Myocyte (in vitro differentiated cells): ENCODE results near the gene DOHH. TPM values are rescaled to one million over a fixed set of nuclear protein-coding genes. Genes with fewer than 3 reads are reported as not detected.
"Not testable (repeated sequence)": the region's sequence is repeated elsewhere in the genome, so short reads cannot be mapped to it uniquely, and the experiment has no call there.

ENCODE experiments used
- DNase-seq: peaks from one replicate; pipeline ENCODE4 v3.0.0-alpha.2; 2012; ENCODE audit warnings: low read depth
- total RNA-seq: library from RNA; depleted of rRNA; stranded (reverse); fragments of >200 nt; gene quantifications from 2 replicates; pipeline ENCODE4 v1.2.3, GENCODE V29; 2014

The DOHH gene
- total RNA-seq, 1 donor from 2014 or later, result 24.1 TPM

- no peak for DNase-seq
These were observed 34.1 kb upstream of the DOHH start for GRCh38 chr19:3534375-3535234.

GRCh38 chr19:3533563-3534216, 33.2 kb upstream of the DOHH start:
- no peak for DNase-seq

- no peak for DNase-seq
These were observed 32.6 kb upstream of the DOHH start for GRCh38 chr19:3533033-3533432.

- no peak for DNase-seq
These were observed 31.8 kb upstream of the DOHH start for GRCh38 chr19:3532154-3532786.

GRCh38 chr19:3531716-3532115, 31.2 kb upstream of the DOHH start:
- DNase-seq, result no peak

- no peak for DNase-seq
These were observed 29.9 kb upstream of the DOHH start for GRCh38 chr19:3530389-3530788.

DNA sequence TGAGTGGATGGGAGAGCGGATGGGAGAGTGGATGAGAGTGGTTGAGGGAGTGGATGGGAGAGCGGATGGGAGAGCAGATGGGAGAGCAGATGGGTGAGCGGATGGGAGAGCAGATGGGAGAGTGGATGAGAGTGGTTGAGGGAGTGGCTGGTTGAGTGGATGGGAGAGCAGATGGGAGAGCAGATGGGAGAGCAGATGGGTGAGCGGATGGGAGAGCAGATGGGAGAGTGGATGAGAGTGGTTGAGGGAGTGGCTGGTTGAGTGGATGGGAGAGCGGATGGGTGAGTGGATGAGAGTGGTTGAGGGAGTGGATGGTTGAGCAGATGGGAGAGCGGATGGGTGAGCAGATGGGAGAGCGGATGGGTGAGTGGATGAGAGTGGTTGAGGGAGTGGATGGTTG, 28.8 kb upstream of the DOHH start:
- DNase-seq, result not testable (repeated sequence)

- no peak for DNase-seq
These were observed 28.2 kb upstream of the DOHH start for GRCh38 chr19:3528539-3529211.

GRCh38 chr19:3528080-3528479, 27.6 kb upstream of the DOHH start:
- DNase-seq, result no peak

- no peak for DNase-seq
These were observed 26.9 kb upstream of the DOHH start for GRCh38 chr19:3527238-3527910.

- DNase-seq, result no peak
These were observed 26.2 kb upstream of the DOHH start for GRCh38 chr19:3526507-3527237.

DNA sequence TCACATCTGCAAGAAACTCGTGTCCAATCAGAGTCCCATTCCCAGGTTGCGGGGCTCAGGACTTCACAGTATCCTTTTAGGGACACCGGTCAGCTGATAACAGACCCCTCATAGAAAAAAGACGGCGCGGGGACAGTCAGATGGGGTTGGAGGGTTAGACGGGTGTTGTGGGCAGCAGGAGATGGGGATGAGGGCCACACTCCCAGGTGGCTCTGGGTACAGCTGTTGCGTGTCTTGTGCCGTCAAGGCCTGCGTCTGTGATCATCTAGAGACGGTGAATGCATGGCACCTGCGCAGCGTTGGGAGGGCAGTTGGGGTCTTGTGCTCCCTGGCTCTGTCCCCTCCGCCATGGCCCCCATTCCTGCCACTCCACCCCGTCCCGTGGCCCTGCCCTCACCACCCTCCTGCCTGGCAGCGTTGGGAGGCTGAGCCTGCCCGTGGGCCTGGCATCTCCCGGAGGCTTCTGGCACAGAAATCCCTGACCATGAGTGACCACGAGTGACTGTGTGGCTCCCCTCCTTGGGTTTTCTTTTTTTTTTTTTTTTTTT, 24.5 kb upstream of the DOHH start:
- no peak for DNase-seq

DNA sequence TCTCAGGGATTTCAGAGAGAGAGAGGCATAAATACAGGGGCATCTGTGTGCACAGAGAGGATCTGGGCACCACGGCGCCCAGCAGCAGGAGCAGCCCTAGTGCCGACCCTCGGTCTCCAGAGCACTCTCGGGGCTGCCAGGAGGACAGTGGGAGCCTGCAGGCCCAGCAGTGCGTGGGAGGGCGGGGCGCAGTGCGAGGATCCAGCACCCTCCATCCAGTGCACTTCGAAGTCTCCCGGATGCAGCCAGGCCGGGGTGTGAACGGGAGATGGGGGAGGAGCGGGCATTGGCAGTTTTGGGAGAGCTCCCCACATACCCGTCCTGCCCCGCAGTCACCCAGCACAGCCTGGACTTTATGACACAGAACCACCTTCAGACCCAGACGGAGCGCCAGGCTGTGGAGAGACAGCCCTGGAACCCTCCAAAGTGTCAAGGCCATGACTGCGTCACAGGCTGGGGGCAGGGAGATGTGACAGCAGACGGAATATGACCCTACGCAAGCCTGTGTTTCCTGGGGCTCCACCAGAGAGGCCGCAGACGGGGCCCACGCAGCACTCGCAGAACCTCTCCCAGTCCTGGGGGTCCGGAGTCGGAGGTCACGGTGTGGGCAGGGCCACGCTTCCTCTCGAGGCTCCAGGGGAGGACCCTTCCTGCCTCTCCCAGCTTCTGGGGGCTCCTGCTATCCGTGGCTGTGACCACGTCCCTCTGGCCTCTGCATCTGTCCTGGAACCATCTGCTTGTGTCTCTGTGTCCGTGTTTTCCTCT, 23.8 kb upstream of the DOHH start:
- DNase-seq, result no peak

DNA sequence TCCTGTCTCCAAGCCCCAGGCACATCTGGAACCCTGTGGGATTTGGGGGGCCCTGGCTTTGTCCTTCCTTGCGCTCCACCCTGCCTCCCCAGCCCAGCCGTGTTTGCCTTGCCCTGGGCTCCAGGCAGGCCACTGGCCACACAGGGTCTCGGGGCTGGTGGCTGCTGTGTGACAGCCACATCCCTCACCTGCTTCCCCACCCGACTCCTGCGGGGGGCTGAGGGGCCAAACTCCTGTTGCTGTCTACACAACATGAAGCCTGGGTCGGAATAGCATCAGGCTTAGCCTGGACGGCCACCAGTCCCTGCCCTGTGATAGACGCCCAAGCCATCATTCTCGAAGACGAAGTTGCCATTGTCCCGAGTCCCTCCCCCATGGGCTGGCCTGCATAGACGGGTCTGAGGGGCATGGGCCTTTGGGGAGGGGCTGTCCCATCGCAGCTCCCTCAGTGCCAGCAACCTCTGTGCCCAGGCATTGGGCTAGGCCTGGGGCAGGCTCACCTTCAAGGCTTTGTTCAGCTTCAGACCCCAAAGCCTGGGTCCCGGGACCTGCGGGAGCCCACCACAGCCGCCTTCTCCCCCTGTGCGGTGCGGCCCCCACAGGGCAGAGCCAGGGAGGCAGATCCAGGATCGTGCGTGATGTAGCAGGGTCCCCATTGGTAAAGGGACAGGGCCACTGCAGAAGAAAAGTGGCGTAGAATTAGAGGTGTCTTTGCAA, 23.0 kb upstream of the DOHH start:
- no peak for DNase-seq

GRCh38 chr19:3522421-3523360, 22.2 kb upstream of the DOHH start:
- DNase-seq, result no peak

- DNase-seq, result no peak
These were observed 20.6 kb upstream of the DOHH start for GRCh38 chr19:3521104-3521445.
